Activated CD8-positive, alpha-beta memory T cell treated with anti-CD3 and anti-CD28 coated beads for 36 hours (primary cell): ENCODE measurements around the gene CCDC47. TPM values are rescaled to one million over a fixed set of nuclear protein-coding genes. Genes with fewer than 3 reads are reported as not detected.

Source experiments
- CTCF ChIA-PET: fragments of 350-600 bp; sonication (Branson Sonifier 250); formaldehyde crosslinking; loops from one replicate; lab custom pipeline; 2021; ENCODE audit warnings: antibody characterized with exemption; lab: Charles Lee
- POLR2A ChIA-PET: fragments of 350-600 bp; sonication (Branson Sonifier 250); formaldehyde crosslinking; loops from one replicate; lab custom pipeline; 2021; ENCODE audit warnings: antibody characterized with exemption; lab: Charles Lee
- total RNA-seq, 2 experiments: library from RNA; stranded (reverse); gene quantifications; one replicate each; pipeline ENCODE4 v1.2.3, GENCODE V29; 2021

The CCDC47 gene
- total RNA-seq, 2 experiments from 2014 or later = 98.4 to 98.9 TPM

- ChIA-PET POLR2A (interaction anchor here (0.8 kb wide), 1 partner anchor 37 kb away, joined by 3 read pairs; the partner anchor contains the start of gene PSMC5), CTCF (no interaction called here)
Observed at GRCh38 chr17:63790057-63790456, 16.7 kb upstream of the CCDC47 start.

GRCh38 chr17:63786971-63787711 lies 13.7 kb upstream of the CCDC47 start:
- ChIA-PET POLR2A (no interaction called here), CTCF (interaction anchor here (1.0 kb wide), 1 partner anchor 12 kb away, joined by 3 read pairs; no protein-coding TSS in a partner anchor)

- POLR2A ChIA-PET = no interaction called here
Observed at GRCh38 chr17:63786117-63786516, 12.7 kb upstream of the CCDC47 start.

GRCh38 chr17:63785556-63785955 lies 12.2 kb upstream of the CCDC47 start:
- ChIA-PET POLR2A (no interaction called here), CTCF (no interaction called here)

More at GRCh38 chr17:63786117-63786516, 12.7 kb upstream of the CCDC47 start:
- CTCF ChIA-PET = interaction anchor here (1.0 kb wide), 1 partner anchor 11 kb away, joined by 3 read pairs; no protein-coding TSS in a partner anchor

- ChIA-PET POLR2A (interaction anchor here (0.6 kb wide), 1 partner anchor 169 kb away, joined by 3 read pairs; no protein-coding TSS in a partner anchor), CTCF (interaction anchor here (0.6 kb wide), 1 partner anchor 52 kb away, joined by 3 read pairs; no protein-coding TSS in a partner anchor)
Observed at GRCh38 chr17:63783522-63783921, 10.1 kb upstream of the CCDC47 start.

GRCh38 chr17:63780928-63781327 lies 7.5 kb upstream of the CCDC47 start:
- POLR2A ChIA-PET = no interaction called here

GRCh38 chr17:63780507-63780906 lies 7.1 kb upstream of the CCDC47 start:
- ChIA-PET CTCF (no interaction called here), POLR2A (no interaction called here)

More at GRCh38 chr17:63780928-63781327, 7.5 kb upstream of the CCDC47 start:
- CTCF ChIA-PET = interaction anchor here (1.1 kb wide), 1 partner anchor 13 kb away, joined by 3 read pairs; no protein-coding TSS in a partner anchor

GRCh38 chr17:63775420-63775819 lies 2.0 kb upstream of the CCDC47 start:
- CTCF ChIA-PET = interaction anchor here (0.5 to 1.4 kb wide), 2 partner anchors 11 to 73 kb away, joined by 3 read pairs; no protein-coding TSS in a partner anchor
- POLR2A ChIA-PET = interaction anchor here (3.4 to 3.9 kb wide), 2 partner anchors 33 to 74 kb away, joined by 19 to 21 read pairs; partner anchors contain the start of genes LIMD2 and STRADA

GRCh38 chr17:63774969-63775265 lies 1.5 kb upstream of the CCDC47 start:
- POLR2A ChIA-PET = interaction anchor here (2.2 to 3.9 kb wide), 4 partner anchors 33 to 73 kb away, joined by 9 to 21 read pairs (median 18); partner anchors contain the start of genes FTSJ3, LIMD2, PSMC5 and STRADA
- CTCF ChIA-PET = interaction anchor here (0.6 to 1.4 kb wide), 2 partner anchors 74 to 340 kb away, joined by 3 to 5 read pairs; no protein-coding TSS in a partner anchor

- ChIA-PET POLR2A (interaction anchor here (0.7 to 3.9 kb wide), 9 partner anchors 17 to 731 kb away, joined by 3 to 21 read pairs (median 8); partner anchors contain the start of genes FTSJ3, LIMD2, MAP3K3 and PSMC5), CTCF (interaction anchor here (0.6 to 2.0 kb wide), 4 partner anchors 74 to 349 kb away, joined by 3 to 7 read pairs (median 6); no protein-coding TSS in a partner anchor)
Observed at GRCh38 chr17:63774141-63774968, 958 bp upstream of the CCDC47 start, which contains the start of gene DDX42. Gene DDX42 (plus strand): TSS chr17:63774170. CDS start chr17:63787050, 12,880 bp downstream.

- CTCF ChIA-PET = interaction anchor here (0.8 to 2.0 kb wide), 4 partner anchors 25 to 75 kb away, joined by 3 to 7 read pairs (median 4); no protein-coding TSS in a partner anchor
- POLR2A ChIA-PET = interaction anchor here (1.0 to 3.9 kb wide), 6 partner anchors 30 to 76 kb away, joined by 3 to 21 read pairs (median 14); partner anchors contain the start of genes FTSJ3, LIMD2, PSMC5 and STRADA
Observed at GRCh38 chr17:63772801-63773271, 561 bp downstream of the CCDC47 start.

GRCh38 chr17:63768433-63768832 lies 5.0 kb downstream of the CCDC47 start:
- ChIA-PET POLR2A (no interaction called here), CTCF (interaction anchor here (1.2 kb wide), 1 partner anchor 44 kb away, joined by 3 read pairs; no protein-coding TSS in a partner anchor)

- ChIA-PET CTCF (no interaction called here), POLR2A (interaction anchor here (0.6 kb wide), 1 partner anchor 26 kb away, joined by 4 read pairs; no protein-coding TSS in a partner anchor)
Observed at GRCh38 chr17:63766754-63767153, 6.6 kb downstream of the CCDC47 start.

- POLR2A ChIA-PET = interaction anchor here (0.6 kb wide), 1 partner anchor 43 kb away, joined by 5 read pairs; no protein-coding TSS in a partner anchor
- CTCF ChIA-PET = interaction anchor here (0.9 kb wide), 1 partner anchor 67 kb away, joined by 4 read pairs; no protein-coding TSS in a partner anchor
Observed at GRCh38 chr17:63764716-63765115, 8.7 kb downstream of the CCDC47 start.

- ChIA-PET CTCF (interaction anchor here (0.6 to 1.2 kb wide), 2 partner anchors 12 to 42 kb away, joined by 3 read pairs; no protein-coding TSS in a partner anchor), POLR2A (interaction anchor here (0.8 kb wide), 1 partner anchor 11 kb away, joined by 3 read pairs; the partner anchor contains the start of gene CCDC47)
Observed at GRCh38 chr17:63762161-63763078, 11.0 kb downstream of the CCDC47 start.

- POLR2A ChIA-PET = interaction anchor here (0.6 to 0.8 kb wide), 4 partner anchors 11 to 83 kb away, joined by 3 to 7 read pairs (median 3); partner anchors contain the start of gene CCDC47
- CTCF ChIA-PET = no interaction called here
Observed at GRCh38 chr17:63760771-63761539, 12.4 kb downstream of the CCDC47 start.
